ENCODE data around the gene MR1. TPM values are rescaled to one million over a fixed set of nuclear protein-coding genes. Genes with fewer than 3 reads are reported as not detected.
A peak's percentile ranks its signal among the peaks of the same experiment; 100 is the strongest.

The MR1 gene
- total and polyA plus RNA-seq, 9 of the 15 experiments (the other 6 are each of a cell fraction or from before 2014, with no cell fraction given), result 9.7 to 21.7 (median 15.6) TPM

GRCh38 chr1:181099152-181100014, 65.6 kb downstream of the MR1 start (continued):
- TF ChIP-seq POLR2H (tag; IDR thresholded peaks at IDR 0.05; ENCODE audit: low read depth), result no peak
- TF ChIP-seq HNRNPUL1 (IDR thresholded peaks at IDR 0.05; ENCODE audit: low read length), result no peak
- no peak for TF ChIP-seq BRD9 (IDR thresholded peaks at IDR 0.05; ENCODE audit: low read depth, partially characterized antibody)
- TF ChIP-seq TFE3 (CRISPR knock-in tag; IDR thresholded peaks at IDR 0.05), result no peak
- no peak for TF ChIP-seq CEBPZ (IDR thresholded peaks at IDR 0.05; ENCODE audit: borderline replicate concordance, low read depth, low read length)
- TF ChIP-seq TSC22D4 (tag; IDR thresholded peaks at IDR 0.05), result no peak
- no peak for TF ChIP-seq E2F1 (CRISPR knock-in tag; IDR thresholded peaks at IDR 0.05)
- TF ChIP-seq THRA (IDR thresholded peaks at IDR 0.05), result no peak
- TF ChIP-seq USF1 (CRISPR knock-in tag; IDR thresholded peaks at IDR 0.05), result no peak
- TF ChIP-seq KAT2B (IDR thresholded peaks at IDR 0.05; ENCODE audit: low read depth, low read length), result no peak
- no peak for TF ChIP-seq CBX8 (IDR thresholded peaks at IDR 0.05; ENCODE audit: borderline replicate concordance, extremely low read depth, low read depth, low read length, poor library complexity, severe bottlenecking)
- TF ChIP-seq SP2 (IDR thresholded peaks at IDR 0.05; ENCODE audit: extremely low read depth, low read depth, low read length, poor library complexity, severe bottlenecking), result no peak
- TF ChIP-seq NCOR1 (IDR thresholded peaks at IDR 0.05), result peak; percentile 35; the same call in 1 of the 2 replicates
- no peak for TF ChIP-seq ZNF644 (tag; IDR thresholded peaks at IDR 0.05; ENCODE audit: low read depth)
- peak; percentile 46; the same call in 1 of the 2 replicates for TF ChIP-seq ATF3 (IDR thresholded peaks at IDR 0.05)
- TF ChIP-seq ATF3 (CRISPR knock-in tag; conservative IDR thresholded peaks at IDR 0.05), result no peak
